Stimulated activated CD8-positive, alpha-beta memory T cell treated with anti-CD3 and anti-CD28 coated beads, Interleukin-12 subunit alpha, Interleukin-12 subunit beta, amount 100 ng/mL, for 24 hours (primary cell): ENCODE data around the gene CPA4.
"Not testable (repeated sequence)": the region's sequence is repeated elsewhere in the genome, so short reads cannot be mapped to it uniquely, and the experiment has no call there.

Experiments used
- DNase-seq: peaks from one replicate; pipeline ENCODE4 v3.0.0-alpha.2; 2020; ENCODE audit errors: extremely low read depth

The CPA4 gene

DNA sequence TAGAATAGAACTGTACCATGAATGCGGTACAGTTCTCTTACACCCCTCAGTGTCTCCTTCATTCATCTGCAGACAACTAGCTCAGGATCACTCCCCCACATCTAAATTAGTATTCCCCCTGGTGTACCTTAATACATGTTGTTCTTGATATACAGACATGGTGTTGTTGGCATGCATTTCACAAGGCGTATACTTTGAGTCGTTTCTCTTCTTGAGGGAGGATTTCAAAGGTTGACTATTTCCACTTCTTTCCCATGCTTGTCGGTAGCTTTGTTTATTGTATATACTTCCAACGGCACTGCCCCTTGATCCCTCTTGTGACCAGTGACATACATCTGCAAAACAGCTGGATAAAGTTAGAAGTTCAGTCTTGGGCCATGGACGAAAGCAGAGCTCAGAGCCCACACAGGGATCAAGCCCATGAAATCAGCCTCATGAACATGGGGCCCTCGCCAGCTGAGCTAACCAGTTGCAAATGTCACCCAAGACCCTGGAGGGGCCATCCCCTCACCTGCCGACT, 8.6 kb downstream of the CPA4 start:
- DNase-seq = no peak

- DNase-seq = no peak
These were observed 9.7 kb downstream of the CPA4 start for GRCh38 chr7:130302649-130303048.

- DNase-seq = no peak
These were observed 10.2 kb downstream of the CPA4 start for GRCh38 chr7:130303127-130303526.

DNA sequence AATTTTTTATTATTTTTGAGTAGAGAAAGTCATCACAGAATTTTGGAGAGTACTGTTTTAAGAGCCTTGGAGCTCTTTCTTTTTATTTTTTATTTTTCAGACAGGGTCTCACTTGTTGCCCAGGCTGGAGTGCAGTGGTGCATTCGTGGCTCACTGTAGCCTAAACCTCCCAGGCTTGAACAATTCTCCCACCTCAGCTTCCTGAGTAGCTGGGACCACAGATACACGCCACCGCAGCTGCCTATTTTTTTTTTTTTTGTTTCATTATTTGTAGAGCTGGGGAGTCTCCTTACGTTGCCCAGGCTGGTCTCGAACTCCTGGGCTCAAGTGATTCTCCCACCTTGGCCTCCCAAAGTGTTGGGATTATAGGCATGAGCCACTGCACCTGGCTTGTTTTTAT, 10.6 kb downstream of the CPA4 start:
- DNase-seq = no peak

DNA sequence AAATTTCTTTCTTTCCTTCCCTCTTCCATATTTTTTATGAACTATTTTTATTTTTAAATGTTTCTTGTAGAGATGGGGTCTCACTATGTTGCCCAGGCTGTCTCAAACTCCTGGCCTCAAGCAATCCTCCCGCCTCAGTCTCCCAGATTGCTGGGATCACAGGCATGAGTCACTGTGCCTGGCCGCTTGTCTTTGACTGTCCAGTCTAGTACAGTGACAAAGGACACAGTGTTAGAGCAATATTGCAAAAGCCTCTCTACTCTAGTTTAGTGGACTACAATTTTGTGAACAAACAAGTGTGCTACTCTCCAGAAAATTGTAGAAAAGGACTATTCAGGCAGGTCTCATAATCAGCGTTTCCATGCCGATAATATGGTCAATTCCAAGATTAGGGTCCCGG, 11.0 kb downstream of the CPA4 start:
- no peak for DNase-seq

DNA sequence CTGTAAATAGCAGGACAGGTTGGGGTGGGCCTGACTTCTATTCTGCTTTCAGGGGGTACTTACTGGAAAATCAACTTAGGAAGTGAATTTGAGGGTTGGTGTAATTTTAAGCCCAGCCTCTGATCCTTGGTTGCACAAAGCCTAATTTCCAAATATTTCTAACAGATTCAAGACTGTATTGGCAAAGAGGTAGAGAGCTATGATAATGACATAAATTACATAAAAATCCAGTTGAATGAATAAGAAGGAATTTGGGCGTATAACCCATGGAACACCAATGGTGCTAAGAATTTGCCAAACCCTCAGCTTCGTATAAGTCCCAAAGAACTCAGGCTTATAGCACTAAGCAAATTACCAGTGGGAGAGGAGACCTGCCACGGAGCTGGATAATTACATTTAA, 11.9 kb downstream of the CPA4 start:
- DNase-seq = no peak

DNA sequence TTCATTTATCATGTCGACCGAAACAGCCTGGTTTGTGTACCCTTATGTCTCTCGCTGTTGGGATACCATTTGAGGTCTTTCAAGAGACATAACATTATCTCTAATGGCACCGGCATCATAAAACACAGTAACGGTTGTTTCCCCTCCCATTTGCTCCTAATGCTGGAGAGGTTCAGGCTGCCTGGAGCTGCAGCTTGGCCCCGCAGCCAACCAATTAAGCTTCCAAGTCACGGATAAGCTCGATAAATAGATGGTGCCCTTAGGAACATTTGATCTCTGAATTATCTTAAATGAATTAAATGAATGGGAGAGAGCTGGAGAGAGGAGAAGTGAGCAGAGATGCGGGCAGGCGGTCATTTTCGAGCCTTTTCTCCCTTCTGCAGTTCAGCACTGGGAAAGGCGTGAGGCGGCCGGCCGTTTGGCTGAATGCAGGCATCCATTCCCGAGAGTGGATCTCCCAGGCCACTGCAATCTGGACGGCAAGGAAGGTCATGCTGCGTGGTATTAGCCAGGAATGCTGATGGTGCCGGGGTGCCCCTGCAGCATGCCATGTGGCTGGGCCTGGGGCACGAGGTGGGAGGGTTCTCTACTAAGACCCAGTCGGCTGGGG, 12.6 kb downstream of the CPA4 start:
- no peak for DNase-seq

GRCh38 chr7:130309986-130310385, 17.0 kb downstream of the CPA4 start:
- no peak for DNase-seq

- no peak for DNase-seq
These were observed 21.3 kb downstream of the CPA4 start for GRCh38 chr7:130314305-130314704.

DNA sequence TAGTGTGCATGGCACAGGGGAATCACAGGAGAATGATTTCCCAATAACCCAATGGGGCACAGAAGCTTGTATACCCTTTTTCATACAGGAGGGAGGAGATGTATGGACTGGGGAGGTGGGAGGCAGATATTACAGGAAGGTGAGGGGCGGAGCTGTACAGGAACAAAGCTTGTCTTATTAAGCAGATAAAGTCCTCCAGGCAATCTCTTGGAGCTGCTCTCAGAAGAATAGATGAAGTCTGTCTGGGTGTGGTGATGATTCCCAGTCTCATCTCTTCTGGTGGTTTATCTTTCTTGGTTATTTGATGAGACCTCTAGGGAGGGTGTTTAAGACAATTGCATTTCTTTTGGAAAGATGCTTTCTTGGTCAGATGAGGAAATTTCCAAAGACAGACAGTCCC, 26.6 kb downstream of the CPA4 start:
- no peak for DNase-seq

DNA sequence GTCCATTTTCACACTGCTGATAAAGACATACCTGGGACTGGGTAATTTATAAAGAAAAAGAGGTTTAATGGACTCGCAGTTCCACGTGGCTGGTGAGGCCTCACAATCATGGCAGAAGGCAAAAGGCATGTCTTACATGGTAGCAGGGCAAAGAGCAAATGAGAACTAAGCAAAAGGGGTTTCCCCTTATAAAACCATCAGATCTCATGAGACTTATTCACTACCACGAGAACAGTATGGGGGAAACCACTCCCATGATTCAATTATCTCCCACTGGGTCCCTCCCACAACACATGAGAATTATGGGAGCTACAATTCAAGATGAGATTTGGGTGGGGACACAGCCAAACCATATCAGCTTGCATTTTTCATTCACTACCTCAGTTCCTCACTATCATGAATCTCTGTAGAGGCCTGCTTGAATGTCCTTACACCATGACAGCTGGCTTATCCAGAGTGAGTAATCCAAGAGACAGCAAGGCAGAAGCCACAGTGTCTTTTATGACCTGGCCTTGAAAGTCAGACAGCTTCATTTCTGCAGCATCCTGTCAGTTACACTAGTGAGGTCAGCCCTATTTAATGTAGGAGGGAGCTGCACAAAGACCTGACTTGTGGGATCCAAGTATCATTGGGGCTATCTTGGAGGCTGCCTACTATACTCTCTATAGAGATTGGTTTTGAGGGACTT, 28.7 kb downstream of the CPA4 start:
- not testable (repeated sequence) for DNase-seq

- DNase-seq = no peak
These were observed 29.7 kb downstream of the CPA4 start for GRCh38 chr7:130322615-130323014.

DNA sequence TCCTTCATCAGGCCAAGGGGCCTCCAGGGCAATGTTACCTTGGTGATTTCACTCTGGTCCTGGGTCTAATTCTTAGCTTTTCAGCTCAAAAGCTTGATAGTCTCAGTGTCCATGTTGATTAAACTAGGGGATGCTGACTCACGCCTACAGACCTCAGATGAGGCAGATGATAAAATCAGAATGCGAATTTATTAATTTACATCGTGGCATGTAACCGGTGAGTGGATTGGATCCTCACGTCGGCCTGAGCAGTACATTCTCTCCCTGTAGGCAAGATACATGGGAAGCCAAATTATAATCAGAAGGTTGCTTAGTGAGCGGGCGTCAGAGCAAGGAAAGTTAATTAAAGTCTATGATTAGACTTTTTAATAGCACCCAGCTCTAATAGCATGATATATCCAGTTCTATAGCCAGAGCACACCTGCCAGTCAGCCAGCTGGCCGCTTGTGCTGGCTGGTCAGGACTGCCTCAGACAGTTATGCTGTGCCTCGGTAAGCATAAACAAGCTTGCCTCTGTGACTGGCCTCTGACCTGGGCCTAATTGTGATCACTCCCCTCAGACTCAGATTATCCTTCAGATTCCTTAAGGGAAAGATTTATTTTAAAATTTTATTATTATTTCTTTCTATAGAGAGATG, 31.5 kb downstream of the CPA4 start:
- no peak for DNase-seq

DNA sequence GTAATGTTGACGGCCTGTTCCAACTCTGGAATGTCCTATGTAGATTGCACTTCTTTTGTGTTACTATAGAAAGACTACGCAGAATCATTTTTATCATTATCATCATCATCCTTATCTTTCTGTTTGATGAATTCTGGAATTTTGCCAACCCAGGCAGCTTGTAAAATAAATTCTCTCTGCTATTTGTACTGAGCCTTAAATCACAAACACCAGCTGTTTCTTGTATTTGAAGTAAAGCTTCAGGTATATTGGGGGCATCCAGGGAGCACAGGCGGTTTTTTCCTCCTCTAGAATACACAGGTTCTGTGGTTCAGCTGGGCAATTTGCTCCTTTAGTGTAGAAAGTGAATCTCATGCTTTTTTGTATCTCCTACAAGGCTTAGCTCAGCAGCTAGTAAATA, 36.7 kb downstream of the CPA4 start:
- DNase-seq = no peak

DNA sequence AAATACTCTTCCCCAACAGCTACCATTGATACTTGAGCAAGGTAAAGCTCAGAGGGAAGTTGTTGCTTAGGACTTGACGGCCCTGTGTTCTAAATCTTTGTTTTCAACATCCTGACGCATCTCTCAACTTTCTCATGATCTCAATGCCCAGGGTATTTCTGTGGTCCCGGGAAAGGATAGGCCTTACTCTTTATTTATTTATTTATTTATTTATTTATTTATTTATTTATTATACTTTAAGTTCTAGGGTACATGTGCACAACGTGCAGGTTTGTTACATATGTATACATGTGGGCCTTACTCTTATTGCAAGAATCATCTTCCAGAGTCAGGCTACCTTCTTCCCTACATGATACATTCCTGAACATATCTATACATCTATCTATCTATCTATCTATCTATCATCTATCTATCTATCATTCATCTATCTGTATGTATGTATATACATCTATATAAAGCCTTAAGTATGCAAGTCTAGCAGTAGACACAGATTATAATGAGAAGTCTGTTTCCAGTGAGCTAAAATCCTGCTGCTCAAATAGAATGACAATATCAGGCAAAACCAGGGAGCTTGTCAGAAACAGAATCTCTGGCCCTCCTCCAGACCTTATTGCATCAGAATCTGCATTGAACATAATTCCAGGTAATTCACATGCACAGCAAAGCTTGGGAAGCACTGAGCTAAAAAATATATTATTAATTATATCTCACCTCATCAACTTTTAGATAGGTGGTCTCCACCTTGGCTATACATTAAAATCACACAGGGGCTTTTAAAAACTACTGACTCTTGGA, 39.5 kb downstream of the CPA4 start:
- no peak for DNase-seq

- no peak for DNase-seq
These were observed 40.9 kb downstream of the CPA4 start for GRCh38 chr7:130333832-130334231.

GRCh38 chr7:130334274-130334673, 41.3 kb downstream of the CPA4 start:
- no peak for DNase-seq

DNA sequence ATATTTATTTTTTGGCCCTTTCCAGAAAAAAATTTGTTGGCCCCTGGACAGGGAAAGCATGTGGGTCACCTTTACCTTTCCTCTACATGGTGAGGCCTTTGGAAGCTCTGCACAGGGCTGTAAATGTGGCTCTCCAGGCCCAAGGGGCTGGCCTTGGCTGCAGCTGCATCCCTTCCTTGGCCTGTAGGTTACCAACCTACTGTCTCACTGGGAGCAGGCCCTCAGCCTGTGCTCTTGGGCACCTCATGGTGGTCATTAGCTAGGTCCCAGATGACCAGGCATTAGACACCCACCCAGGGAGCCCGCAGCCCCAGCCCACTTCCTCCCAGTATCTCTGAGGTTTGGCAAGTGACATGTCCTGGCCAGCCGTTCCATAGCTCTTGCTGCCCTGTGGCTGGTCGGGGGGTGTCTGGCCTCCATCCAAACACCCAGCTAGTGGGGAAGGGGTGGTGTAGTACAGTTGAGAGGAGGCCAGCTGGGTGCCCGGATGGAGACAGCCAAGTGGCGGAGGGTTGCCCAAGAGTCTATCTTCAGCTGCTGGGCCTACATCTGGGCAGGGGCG, 44.5 kb downstream of the CPA4 start:
- no peak for DNase-seq

GRCh38 chr7:130338233-130338632, 45.3 kb downstream of the CPA4 start:
- no peak for DNase-seq

DNA sequence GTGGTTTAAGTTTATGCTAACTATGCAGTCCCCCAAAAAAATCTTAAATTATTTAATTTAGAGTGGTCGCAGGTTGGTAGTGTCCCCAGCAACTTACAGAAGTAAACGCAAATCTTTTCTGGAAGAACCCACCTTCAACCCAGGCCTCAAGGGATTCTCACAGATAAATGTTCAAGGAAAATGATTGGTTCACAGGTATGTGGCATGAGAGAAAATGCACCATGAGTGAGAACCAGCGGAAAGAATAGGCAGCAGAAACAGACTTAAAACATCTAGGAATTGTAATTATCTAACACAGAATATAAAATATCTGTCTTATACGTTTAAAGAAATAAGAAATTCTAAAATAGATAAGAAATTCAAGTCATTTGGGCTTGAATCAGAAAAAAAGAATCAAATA, 48.9 kb downstream of the CPA4 start:
- no peak for DNase-seq

DNA sequence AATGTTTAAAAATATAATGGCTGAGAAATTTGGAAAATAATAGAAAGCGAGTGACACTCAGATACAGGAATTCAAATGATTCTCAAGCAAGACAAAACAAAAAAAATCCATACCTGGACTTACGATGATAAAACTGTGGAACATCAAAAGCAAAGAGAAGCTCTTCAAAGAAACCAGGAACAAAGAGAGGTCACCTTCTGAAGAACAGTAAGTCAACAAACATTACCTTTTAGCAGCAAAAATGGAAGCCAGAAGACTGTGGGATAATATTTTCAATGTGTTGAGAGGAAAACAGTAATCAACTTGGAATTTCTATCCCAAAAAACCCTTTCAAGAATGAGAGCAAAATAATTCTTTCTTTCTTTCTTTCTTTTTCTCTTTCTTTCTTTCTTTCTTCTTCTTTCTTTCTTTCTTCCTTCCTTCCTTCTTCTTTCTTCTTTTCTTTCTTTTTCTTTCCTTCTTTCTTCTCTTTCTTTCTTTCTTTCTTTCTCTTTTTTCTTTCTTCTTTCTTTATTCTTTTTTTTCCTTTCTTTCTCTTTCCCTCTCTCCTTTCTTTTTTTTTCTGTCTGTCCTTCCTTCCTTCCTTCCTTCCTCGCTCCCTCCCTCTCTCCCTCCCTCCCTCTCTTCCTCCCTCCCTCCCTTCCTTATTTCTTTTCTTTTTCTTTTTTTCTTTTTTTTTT, 49.9 kb downstream of the CPA4 start:
- DNase-seq = no peak
